Thyroid gland (tissue), 4 donors: ENCODE measurements around the gene TRAPPC3L.

Source experiments
- POLR2A ChIP-seq, 2 donors: fragments of 450-650 bp; IDR thresholded peaks; one replicate each; pipeline ENCODE4 v1.6.1; 2017; ENCODE audit warnings: antibody characterized with exemption in 2 of 2, mild to moderate bottlenecking in 2 of 2, moderate library complexity in 1 of 2
- TF ChIP-seq, protein P1 (sequence below), 6 experiments: fragments of 200-600 bp in 3 of 6; fragments of 450-650 bp in 3 of 6; sonication (generic) in 3 of 6; IDR thresholded peaks; one replicate each; pipeline ENCODE4 v1.5.1; 2016 to 2019; ENCODE audit warnings: antibody characterized with exemption in 6 of 6, mild to moderate bottlenecking in 2 of 6, inconsistent platforms in 1 of 6, moderate library complexity in 1 of 6

DNA sequence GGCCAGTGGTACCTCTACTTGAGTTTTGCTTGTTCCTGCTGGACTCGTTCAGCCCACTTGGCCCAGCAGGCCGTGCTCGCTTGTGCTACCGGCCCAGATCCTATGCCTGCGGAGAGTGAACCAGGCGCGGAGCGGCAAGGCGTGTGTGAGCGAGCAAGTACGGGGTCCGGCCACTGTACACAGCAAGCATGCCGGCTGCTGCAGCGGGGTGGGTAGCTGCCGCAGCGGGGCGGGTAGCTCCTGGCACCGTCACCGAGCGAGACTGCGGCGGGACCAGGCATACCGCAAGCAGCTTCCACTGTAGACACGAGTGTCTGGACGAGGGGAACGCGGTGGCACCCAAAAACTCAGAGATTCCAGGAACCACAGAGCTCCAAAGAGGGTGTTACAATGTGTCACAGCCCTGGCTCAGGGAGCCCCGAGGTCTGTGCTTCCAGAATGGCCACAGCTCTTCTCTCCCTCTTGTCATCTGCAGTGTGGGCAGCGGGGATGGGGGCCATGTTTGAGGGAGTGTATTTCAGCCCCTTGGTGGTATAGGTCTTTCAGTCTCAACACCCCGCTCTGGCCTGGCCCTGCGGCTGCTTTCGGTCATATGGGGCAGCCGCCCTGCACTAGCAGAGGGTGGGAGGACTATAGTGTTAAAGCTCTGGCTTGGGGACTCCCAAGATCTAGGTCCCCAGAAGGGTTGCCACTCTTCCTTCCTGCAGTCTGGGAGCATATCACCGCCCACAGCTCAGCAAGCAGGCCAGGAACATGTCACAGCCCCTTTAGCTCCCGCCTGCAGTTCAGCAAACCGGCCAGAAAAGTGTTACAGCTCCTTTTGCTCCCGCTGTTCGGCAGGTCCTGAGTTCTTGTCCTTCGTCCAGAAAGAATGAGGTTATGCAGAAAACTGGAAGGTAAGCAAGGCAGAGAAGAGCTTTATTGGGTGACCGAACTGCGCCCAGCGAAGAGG lies 19.7 kb upstream of the TRAPPC3L start:
- TF ChIP-seq POLR2A (IDR thresholded peaks at IDR 0.05): no peak
- TF ChIP-seq, protein P1, sequence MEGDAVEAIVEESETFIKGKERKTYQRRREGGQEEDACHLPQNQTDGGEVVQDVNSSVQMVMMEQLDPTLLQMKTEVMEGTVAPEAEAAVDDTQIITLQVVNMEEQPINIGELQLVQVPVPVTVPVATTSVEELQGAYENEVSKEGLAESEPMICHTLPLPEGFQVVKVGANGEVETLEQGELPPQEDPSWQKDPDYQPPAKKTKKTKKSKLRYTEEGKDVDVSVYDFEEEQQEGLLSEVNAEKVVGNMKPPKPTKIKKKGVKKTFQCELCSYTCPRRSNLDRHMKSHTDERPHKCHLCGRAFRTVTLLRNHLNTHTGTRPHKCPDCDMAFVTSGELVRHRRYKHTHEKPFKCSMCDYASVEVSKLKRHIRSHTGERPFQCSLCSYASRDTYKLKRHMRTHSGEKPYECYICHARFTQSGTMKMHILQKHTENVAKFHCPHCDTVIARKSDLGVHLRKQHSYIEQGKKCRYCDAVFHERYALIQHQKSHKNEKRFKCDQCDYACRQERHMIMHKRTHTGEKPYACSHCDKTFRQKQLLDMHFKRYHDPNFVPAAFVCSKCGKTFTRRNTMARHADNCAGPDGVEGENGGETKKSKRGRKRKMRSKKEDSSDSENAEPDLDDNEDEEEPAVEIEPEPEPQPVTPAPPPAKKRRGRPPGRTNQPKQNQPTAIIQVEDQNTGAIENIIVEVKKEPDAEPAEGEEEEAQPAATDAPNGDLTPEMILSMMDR (IDR thresholded peaks at IDR 0.05): no peak
